Caco-2 (cell line): ENCODE measurements around the gene TRPC4. TPM values are rescaled to one million over a fixed set of nuclear protein-coding genes. Genes with fewer than 3 reads are reported as not detected.

Experiments
- BruUV-seq: library from RNA; stranded (reverse); fragments of 400-500 nt; replicated peaks from 2 replicates; lab custom pipeline; 2021; lab: Mats Ljungman, UMichigan
- CTCF ChIA-PET: fragments of 300-600 bp; sonication (Branson Sonifier 250); formaldehyde crosslinking; loops from one replicate; lab custom pipeline; 2022; ENCODE audit warnings: antibody characterized with exemption; lab: Charles Lee
- POLR2A ChIA-PET: fragments of 300-600 bp; sonication (Branson Sonifier 250); formaldehyde crosslinking; loops from one replicate; lab custom pipeline; 2022; ENCODE audit warnings: antibody characterized with exemption; lab: Charles Lee
- DNase-seq, 2 experiments: peaks; one replicate each; pipeline versions ENCODE4 v3.0.0 to v3.0.0-alpha.2; 2020 to 2022
- H3K27me3 ChIP-seq: replicated peaks from 2 replicates; pipeline ENCODE4 v1.6.0; 2011; ENCODE audit warnings: low read length; ENCODE audit not compliant: control insufficient read depth, insufficient read depth
- H3K36me3 ChIP-seq: 2 replicates; pipeline ENCODE4 v1.5.1; 2011; ENCODE audit warnings: low read length; ENCODE audit not compliant: control insufficient read depth, insufficient read depth
- H3K4me1 ChIP-seq: fragments of 250-450 bp; sonication (Bioruptor Pico); 2 replicates; pipeline ENCODE4 v1.5.1; 2020; ENCODE audit warnings: mild to moderate bottlenecking
- H3K4me3 ChIP-seq: 2 replicates; pipeline ENCODE4 v1.5.1; 2011; ENCODE audit warnings: low read depth, mild to moderate bottlenecking, control low read depth, low read length
- H3K9me3 ChIP-seq: fragments of 250-450 bp; sonication (Bioruptor Pico); 2 replicates; pipeline ENCODE4 v1.5.1; 2020; ENCODE audit warnings: mild to moderate bottlenecking, moderate library complexity
- H3K27ac Mint-ChIP-seq: one replicate; pipeline ENCODE4 v1.8.0; 2022; ENCODE audit warnings: mixed read lengths; ENCODE audit not compliant: unreplicated experiment
- H3K27me3 Mint-ChIP-seq: one replicate; pipeline ENCODE4 v1.8.0; 2022; ENCODE audit warnings: mixed read lengths; ENCODE audit not compliant: insufficient read depth, unreplicated experiment
- H3K36me3 Mint-ChIP-seq: one replicate; pipeline ENCODE4 v1.8.0; 2022; ENCODE audit warnings: mild to moderate bottlenecking, mixed read lengths; ENCODE audit not compliant: insufficient read depth, unreplicated experiment
- H3K4me1 Mint-ChIP-seq: one replicate; pipeline ENCODE4 v1.8.0; 2022; ENCODE audit warnings: low read depth, mixed read lengths; ENCODE audit not compliant: unreplicated experiment
- H3K4me3 Mint-ChIP-seq: one replicate; pipeline ENCODE4 v1.8.0; 2022; ENCODE audit warnings: mild to moderate bottlenecking, moderate library complexity, mixed read lengths; ENCODE audit not compliant: unreplicated experiment
- H3K9me3 Mint-ChIP-seq: one replicate; pipeline ENCODE4 v1.8.0; 2022; ENCODE audit warnings: mixed read lengths; ENCODE audit not compliant: unreplicated experiment
- intact Hi-C: fragments of 100-400 bp; cut with micrococcal nuclease; formaldehyde crosslinking; loops from one replicate; pipeline ENCODE4 v1.10.0; 2022; ENCODE audit not compliant: unreplicated experiment
- total RNA-seq: library from RNA; stranded (reverse); gene quantifications from 2 replicates; pipeline ENCODE4 v1.2.3, GENCODE V29; 2022
- TF ChIP-seq, protein P1 (sequence below), 2 experiments: fragments of 200-600 bp in 1 of 2; IDR thresholded peaks; 1 replicate in 1 of 2; 2 replicates in 1 of 2; pipeline versions ENCODE4 v1.5.1 to v1.8.0; 2011 to 2022; ENCODE audit warnings: antibody characterized with exemption in 1 of 2, control low read depth in 1 of 2, inconsistent platforms in 1 of 2, low read depth in 1 of 2, low read length in 1 of 2, mild to moderate bottlenecking in 1 of 2, moderate library complexity in 1 of 2; ENCODE audit not compliant: insufficient read depth in 1 of 2, severe bottlenecking in 1 of 2, unreplicated experiment in 1 of 2

TRPC4 gene
- total RNA-seq, 1 experiment from 2014 or later: not detected

DNA sequence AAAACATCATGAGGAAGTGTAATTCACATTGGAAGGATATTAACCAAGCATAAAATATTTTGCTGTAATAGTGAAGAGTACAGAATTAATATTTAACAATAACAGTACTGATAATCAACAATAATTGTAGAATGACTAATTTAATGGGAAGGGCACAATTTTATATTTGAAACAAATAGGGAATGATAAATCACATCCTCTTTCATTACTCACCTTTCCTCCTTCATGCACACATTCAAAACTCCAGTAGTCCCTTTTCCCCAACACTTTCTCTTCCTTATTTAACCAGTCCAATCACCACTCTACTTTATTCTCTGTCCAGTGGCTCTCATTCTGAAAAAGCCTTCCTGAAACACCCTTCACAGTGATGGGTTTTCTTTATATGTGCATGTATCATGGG is 160.3 kb downstream of the TRPC4 start:
- no TSS peak for BruUV-seq
- H3K36me3 ChIP-seq: no peaks in the 10 kb centered on the region
- no peaks in the 10 kb centered on the region for H3K9me3 ChIP-seq
- Mint-ChIP-seq H3K27ac (no peak overlapping the region), H3K4me3 (no peak overlapping the region), H3K9me3 (no peaks in the 10 kb centered on the region), H3K27me3 (no peaks in the 10 kb centered on the region), H3K36me3 (no peaks in the 10 kb centered on the region), H3K4me1 (no peaks in the 10 kb centered on the region)
- POLR2A ChIA-PET: no interaction called here
- H3K27me3 ChIP-seq: no peaks in the 10 kb centered on the region
- no peak overlapping the region for H3K4me3 ChIP-seq
- TF ChIP-seq, protein P1, sequence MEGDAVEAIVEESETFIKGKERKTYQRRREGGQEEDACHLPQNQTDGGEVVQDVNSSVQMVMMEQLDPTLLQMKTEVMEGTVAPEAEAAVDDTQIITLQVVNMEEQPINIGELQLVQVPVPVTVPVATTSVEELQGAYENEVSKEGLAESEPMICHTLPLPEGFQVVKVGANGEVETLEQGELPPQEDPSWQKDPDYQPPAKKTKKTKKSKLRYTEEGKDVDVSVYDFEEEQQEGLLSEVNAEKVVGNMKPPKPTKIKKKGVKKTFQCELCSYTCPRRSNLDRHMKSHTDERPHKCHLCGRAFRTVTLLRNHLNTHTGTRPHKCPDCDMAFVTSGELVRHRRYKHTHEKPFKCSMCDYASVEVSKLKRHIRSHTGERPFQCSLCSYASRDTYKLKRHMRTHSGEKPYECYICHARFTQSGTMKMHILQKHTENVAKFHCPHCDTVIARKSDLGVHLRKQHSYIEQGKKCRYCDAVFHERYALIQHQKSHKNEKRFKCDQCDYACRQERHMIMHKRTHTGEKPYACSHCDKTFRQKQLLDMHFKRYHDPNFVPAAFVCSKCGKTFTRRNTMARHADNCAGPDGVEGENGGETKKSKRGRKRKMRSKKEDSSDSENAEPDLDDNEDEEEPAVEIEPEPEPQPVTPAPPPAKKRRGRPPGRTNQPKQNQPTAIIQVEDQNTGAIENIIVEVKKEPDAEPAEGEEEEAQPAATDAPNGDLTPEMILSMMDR (IDR thresholded peaks at IDR 0.05; ENCODE audit: insufficient read depth in 1 of 2, low read depth in 1 of 2, low read length in 1 of 2, severe bottlenecking in 1 of 2, unreplicated experiment in 1 of 2): no peak
- intact Hi-C loops: no loop called here
- DNase-seq: no peak
- H3K4me1 ChIP-seq: no peaks in the 10 kb centered on the region
- CTCF ChIA-PET: no interaction called here

DNA sequence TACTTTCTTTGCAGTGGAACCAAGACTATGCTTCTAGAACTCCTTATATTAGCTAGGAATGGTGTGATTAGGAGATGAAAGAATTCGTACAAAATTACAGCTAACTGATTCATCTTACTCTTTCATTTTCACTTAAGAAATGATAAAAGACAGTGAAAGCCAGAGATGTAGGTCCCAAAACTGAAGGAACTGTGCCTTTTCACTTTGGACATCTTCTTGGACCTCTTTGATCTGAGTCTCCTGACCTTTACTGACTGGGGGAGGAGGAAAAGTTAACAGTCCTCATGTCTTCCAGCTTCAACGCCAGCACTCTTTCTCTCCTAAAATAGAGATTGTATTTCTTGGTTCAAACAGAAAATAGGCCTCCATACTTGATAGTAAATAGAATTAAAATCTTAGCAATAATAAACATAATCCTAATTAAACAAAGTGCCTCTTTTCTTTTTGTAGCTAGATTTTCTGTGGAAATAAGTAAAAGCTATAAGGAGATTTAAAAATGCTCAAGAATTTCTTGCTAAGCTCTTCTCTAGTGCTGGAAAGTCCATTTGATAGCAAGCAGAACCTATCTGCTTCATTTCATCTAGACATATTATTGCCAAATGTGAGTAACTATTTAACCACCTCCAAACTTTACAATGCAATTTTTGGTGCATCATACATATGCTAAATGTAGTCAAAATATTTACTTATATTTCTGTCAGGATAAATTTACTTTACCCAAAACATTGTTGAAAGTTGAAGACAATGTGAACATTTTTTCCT is 161.7 kb downstream of the TRPC4 start:
- TF ChIP-seq, protein P1 (IDR thresholded peaks at IDR 0.05; ENCODE audit: insufficient read depth in 1 of 2, low read depth in 1 of 2, low read length in 1 of 2, severe bottlenecking in 1 of 2, unreplicated experiment in 1 of 2): no peak
- intact Hi-C loops: no loop called here
- no peaks in the 10 kb centered on the region for H3K36me3 ChIP-seq
- CTCF ChIA-PET: no interaction called here
- H3K4me3 ChIP-seq: no peak overlapping the region
- Mint-ChIP-seq H3K27me3 (no peaks in the 10 kb centered on the region), H3K4me3 (no peak overlapping the region), H3K27ac (no peak overlapping the region), H3K4me1 (no peaks in the 10 kb centered on the region), H3K36me3 (no peaks in the 10 kb centered on the region), H3K9me3 (no peaks in the 10 kb centered on the region)
- POLR2A ChIA-PET: no interaction called here
- H3K27me3 ChIP-seq: no peaks in the 10 kb centered on the region
- no peaks in the 10 kb centered on the region for H3K9me3 ChIP-seq
- no TSS peak for BruUV-seq
- H3K4me1 ChIP-seq: no peaks in the 10 kb centered on the region
- no peak for DNase-seq

DNA sequence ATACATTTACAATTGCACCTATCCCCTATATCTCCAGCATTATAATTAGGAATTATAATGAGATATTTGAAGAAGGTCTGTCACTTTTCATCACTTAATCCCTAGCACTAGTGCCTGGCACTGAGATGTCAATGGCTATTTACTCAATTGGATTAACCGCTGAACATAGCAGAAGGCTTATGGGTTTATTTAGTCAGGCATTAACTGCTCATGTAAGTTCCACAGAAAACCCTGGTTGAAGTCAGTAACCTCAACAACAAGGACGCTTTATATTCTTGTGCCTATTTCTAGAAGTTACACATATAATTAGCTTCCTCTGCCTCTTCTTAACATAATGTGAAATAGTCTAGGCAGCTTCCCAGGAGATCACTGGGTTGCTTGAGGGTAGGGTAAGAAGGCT is 163.5 kb downstream of the TRPC4 start:
- H3K36me3 ChIP-seq: no peaks in the 10 kb centered on the region
- Mint-ChIP-seq H3K4me3 (no peak overlapping the region), H3K9me3 (no peaks in the 10 kb centered on the region), H3K4me1 (no peaks in the 10 kb centered on the region), H3K27ac (no peak overlapping the region), H3K36me3 (no peaks in the 10 kb centered on the region), H3K27me3 (peaks cover 4% of the 10 kb centered on the region)
- intact Hi-C loops: no loop called here
- CTCF ChIA-PET: no interaction called here
- no TSS peak for BruUV-seq
- H3K27me3 ChIP-seq: no peaks in the 10 kb centered on the region
- TF ChIP-seq, protein P1 (IDR thresholded peaks at IDR 0.05; ENCODE audit: insufficient read depth in 1 of 2, low read depth in 1 of 2, low read length in 1 of 2, severe bottlenecking in 1 of 2, unreplicated experiment in 1 of 2): no peak
- H3K4me1 ChIP-seq: no peaks in the 10 kb centered on the region
- DNase-seq: no peak
- POLR2A ChIA-PET: no interaction called here
- H3K4me3 ChIP-seq: no peak overlapping the region
- H3K9me3 ChIP-seq: no peaks in the 10 kb centered on the region
